ENCODE measurements around the gene SP110. TPM values are rescaled to one million over a fixed set of nuclear protein-coding genes. Genes with fewer than 3 reads are reported as not detected.
"Not testable (repeated sequence)": the region's sequence is repeated elsewhere in the genome, so short reads cannot be mapped to it uniquely, and the experiment has no call there.

SP110 gene
- total RNA-seq, result 20.5 and 25.7 TPM in 2 replicates

GRCh38 chr2:230219419-230220331 lies at the start of gene SP110:
Gene SP110, minus strand, starts transcription at chr2:230219984. Its CDS starts 3,057 bp downstream, at chr2:230216927.
- DNase-seq (ENCODE audit: extremely low read depth, low read depth, low spot score), result no peak

- DNase-seq (ENCODE audit: extremely low read depth, low read depth, low spot score), result no peak
Observed at GRCh38 chr2:230268606-230269243, 48.9 kb upstream of the SP110 start.

GRCh38 chr2:230267556-230267955 lies 47.8 kb upstream of the SP110 start:
- DNase-seq (ENCODE audit: extremely low read depth, low read depth, low spot score), result no peak

GRCh38 chr2:230267059-230267458 lies 47.3 kb upstream of the SP110 start:
- DNase-seq (ENCODE audit: extremely low read depth, low read depth, low spot score), result no peak

- no peak for DNase-seq (ENCODE audit: extremely low read depth, low read depth, low spot score)
Observed at GRCh38 chr2:230266638-230267037, 46.9 kb upstream of the SP110 start.

GRCh38 chr2:230264945-230265344 lies 45.2 kb upstream of the SP110 start:
- DNase-seq (ENCODE audit: extremely low read depth, low read depth, low spot score), result not testable (repeated sequence)

GRCh38 chr2:230262246-230262645 lies 42.5 kb upstream of the SP110 start:
- DNase-seq (ENCODE audit: extremely low read depth, low read depth, low spot score), result no peak

GRCh38 chr2:230258483-230258882 lies 38.7 kb upstream of the SP110 start:
- DNase-seq (ENCODE audit: extremely low read depth, low read depth, low spot score), result no peak

GRCh38 chr2:230256733-230257332 lies 37.0 kb upstream of the SP110 start:
- DNase-seq (ENCODE audit: extremely low read depth, low read depth, low spot score), result no peak

GRCh38 chr2:230254152-230254881 lies 34.5 kb upstream of the SP110 start:
- DNase-seq (ENCODE audit: extremely low read depth, low read depth, low spot score), result no peak

- DNase-seq (ENCODE audit: extremely low read depth, low read depth, low spot score), result no peak
Observed at GRCh38 chr2:230250231-230250630, 30.4 kb upstream of the SP110 start.

GRCh38 chr2:230246206-230246605 lies 26.4 kb upstream of the SP110 start:
- no peak for DNase-seq (ENCODE audit: extremely low read depth, low read depth, low spot score)

- no peak for DNase-seq (ENCODE audit: extremely low read depth, low read depth, low spot score)
Observed at GRCh38 chr2:230244211-230244610, 24.4 kb upstream of the SP110 start.

- DNase-seq (ENCODE audit: extremely low read depth, low read depth, low spot score), result no peak
Observed at GRCh38 chr2:230234845-230235244, 15.1 kb upstream of the SP110 start.

- no peak for DNase-seq (ENCODE audit: extremely low read depth, low read depth, low spot score)
Observed at GRCh38 chr2:230234122-230234722, 14.4 kb upstream of the SP110 start.

GRCh38 chr2:230231251-230231650 lies 11.5 kb upstream of the SP110 start:
- no peak for DNase-seq (ENCODE audit: extremely low read depth, low read depth, low spot score)

GRCh38 chr2:230230496-230231200 lies 10.9 kb upstream of the SP110 start:
- DNase-seq (ENCODE audit: extremely low read depth, low read depth, low spot score), result no peak

- DNase-seq (ENCODE audit: extremely low read depth, low read depth, low spot score), result no peak
Observed at GRCh38 chr2:230230087-230230486, 10.3 kb upstream of the SP110 start.

- DNase-seq (ENCODE audit: extremely low read depth, low read depth, low spot score), result no peak
Observed at GRCh38 chr2:230227216-230227615, 7.4 kb upstream of the SP110 start.

- no peak for DNase-seq (ENCODE audit: extremely low read depth, low read depth, low spot score)
Observed at GRCh38 chr2:230226051-230226551, 6.3 kb upstream of the SP110 start.

Measured in glomerular endothelial cell (primary cell).